ENCODE measurements around the gene ZBTB46. TPM values are rescaled to one million over a fixed set of nuclear protein-coding genes. Genes with fewer than 3 reads are reported as not detected.
A peak's percentile ranks its signal among the peaks of the same experiment; 100 is the strongest.

The ZBTB46 gene
- total and polyA plus RNA-seq, 10 of the 15 experiments (the other 5 are each of a cell fraction or from before 2014, with no cell fraction given): 0.15 to 0.92 (median 0.34) TPM

GRCh38 chr20:63698739-63699465, 132.2 kb downstream of the ZBTB46 start (continued):
- TF ChIP-seq ZNF592 (IDR thresholded peaks at IDR 0.05) (no peak), ZNF687 (IDR thresholded peaks at IDR 0.05) (no peak), POU2F2 (IDR thresholded peaks at IDR 0.05; ENCODE audit: borderline replicate concordance, low read depth, low read length) (no peak), FOS (IDR thresholded peaks at IDR 0.05; ENCODE audit: borderline replicate concordance, extremely low read depth, insufficient read length) (no peak), CEBPB (IDR thresholded peaks at IDR 0.05; ENCODE audit: borderline replicate concordance in 1 of 2, low read depth in 2 of 2, low read length in 2 of 2) (no peak), SMC3 (IDR thresholded peaks at IDR 0.05; ENCODE audit: borderline replicate concordance, low read length) (no peak), SREBF2 (IDR thresholded peaks at IDR 0.05; ENCODE audit: low read length) (no peak), FOXM1 (IDR thresholded peaks at IDR 0.05; ENCODE audit: low read depth, low read length) (peak; percentile 22; the same call in 1 of the 2 replicates), FOXK2 (IDR thresholded peaks at IDR 0.05) (no peak), JUNB (IDR thresholded peaks at IDR 0.05) (peak; percentile 39; the same call in 1 of the 2 replicates), CBX5 (IDR thresholded peaks at IDR 0.05; ENCODE audit: low read depth) (no peak), RELA (IDR thresholded peaks at IDR 0.05; ENCODE audit: borderline replicate concordance, partially characterized antibody) (peak; percentile 90), KDM1A (IDR thresholded peaks at IDR 0.05; ENCODE audit: borderline replicate concordance) (no peak), GATAD2B (conservative IDR thresholded peaks at IDR 0.05; ENCODE audit: low read depth) (peak; percentile 39; the same call in 1 of the 2 replicates), CEBPZ (IDR thresholded peaks at IDR 0.05; ENCODE audit: low read depth, low read length) (no peak)
- TF ChIP-seq, protein P1, sequence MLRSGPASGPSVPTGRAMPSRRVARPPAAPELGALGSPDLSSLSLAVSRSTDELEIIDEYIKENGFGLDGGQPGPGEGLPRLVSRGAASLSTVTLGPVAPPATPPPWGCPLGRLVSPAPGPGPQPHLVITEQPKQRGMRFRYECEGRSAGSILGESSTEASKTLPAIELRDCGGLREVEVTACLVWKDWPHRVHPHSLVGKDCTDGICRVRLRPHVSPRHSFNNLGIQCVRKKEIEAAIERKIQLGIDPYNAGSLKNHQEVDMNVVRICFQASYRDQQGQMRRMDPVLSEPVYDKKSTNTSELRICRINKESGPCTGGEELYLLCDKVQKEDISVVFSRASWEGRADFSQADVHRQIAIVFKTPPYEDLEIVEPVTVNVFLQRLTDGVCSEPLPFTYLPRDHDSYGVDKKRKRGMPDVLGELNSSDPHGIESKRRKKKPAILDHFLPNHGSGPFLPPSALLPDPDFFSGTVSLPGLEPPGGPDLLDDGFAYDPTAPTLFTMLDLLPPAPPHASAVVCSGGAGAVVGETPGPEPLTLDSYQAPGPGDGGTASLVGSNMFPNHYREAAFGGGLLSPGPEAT (IDR thresholded peaks at IDR 0.05; ENCODE audit: low read depth): peak; percentile 60; the same call in 1 of the 2 replicates

All from GM12878 (cell line).